IMR-90 (cell line): ENCODE results near the gene SNTG2. TPM values are rescaled to one million over a fixed set of nuclear protein-coding genes. Genes with fewer than 3 reads are reported as not detected.

Source experiments
- ATAC-seq: fragments of 200-7000 bp; cut with Tn5 transposase; 2 replicates; pipeline ENCODE4 v1.9.1; 2020; ENCODE audit warnings: low read depth, mild to moderate bottlenecking, moderate library complexity
- BruUV-seq: library from RNA; stranded (reverse); fragments of 400-500 nt; replicated peaks from 2 replicates; lab custom pipeline; 2021; lab: Mats Ljungman, UMichigan
- CTCF ChIA-PET: fragments of 300-600 bp; formaldehyde crosslinking; extraction: SDS; loops from one replicate; lab custom pipeline; 2021; ENCODE audit warnings: antibody characterized with exemption; lab: Yijun Ruan, JAX
- POLR2A ChIA-PET: fragments of 300-600 bp; sonication (Branson Sonifier 250); formaldehyde crosslinking; loops from one replicate; lab custom pipeline; 2022; ENCODE audit warnings: antibody characterized with exemption; ENCODE audit not compliant: unreplicated experiment; lab: Charles Lee
- DNase-seq: peaks from one replicate; pipeline ENCODE4 v3.0.0; 2013
- H2AFZ ChIP-seq: replicated peaks from 2 replicates; pipeline ENCODE3; 2013; ENCODE audit warnings: low read length, mild to moderate bottlenecking; ENCODE audit not compliant: poor library complexity
- H2AK5ac ChIP-seq: 2 replicates; pipeline ENCODE4 v1.6.1; 2013; ENCODE audit warnings: low read depth, low read length, inconsistent platforms
- H2AK9ac ChIP-seq: replicated peaks from 2 replicates; pipeline ENCODE3; 2013; ENCODE audit warnings: mild to moderate bottlenecking, low read depth, low read length, moderate library complexity; ENCODE audit not compliant: poor library complexity
- H2BK120ac ChIP-seq: 2 replicates; pipeline ENCODE4 v1.6.1; 2013; ENCODE audit warnings: low read depth, low read length, inconsistent platforms
- H2BK15ac ChIP-seq: 3 replicates; pipeline ENCODE4 v1.6.1; 2013; ENCODE audit warnings: low read depth, low read length, inconsistent platforms
- H2BK20ac ChIP-seq: 2 replicates; pipeline ENCODE4 v1.6.1; 2013; ENCODE audit warnings: low read depth, mild to moderate bottlenecking, inconsistent platforms, low read length, moderate library complexity
- H2BK5ac ChIP-seq: 2 replicates; pipeline ENCODE4 v1.6.1; 2013; ENCODE audit warnings: mild to moderate bottlenecking, low read depth, low read length, inconsistent platforms; ENCODE audit not compliant: poor library complexity, severe bottlenecking
- H3K14ac ChIP-seq: replicated peaks from 2 replicates; pipeline ENCODE4 v1.6.1; 2013; ENCODE audit warnings: low read depth, low read length, inconsistent platforms
- H3K18ac ChIP-seq: 2 replicates; pipeline ENCODE4 v1.6.1; 2013; ENCODE audit warnings: low read depth, low read length, control low read depth
- H3K23ac ChIP-seq: 2 replicates; pipeline ENCODE4 v1.6.1; 2013; ENCODE audit warnings: low read depth, low read length, inconsistent platforms
- H3K27ac ChIP-seq: 2 replicates; pipeline ENCODE4 v1.5.1; 2013; ENCODE audit warnings: mild to moderate bottlenecking, control low read depth, low read length; ENCODE audit not compliant: insufficient read depth
- H3K27me3 ChIP-seq: 2 replicates; pipeline ENCODE4 v1.6.1; 2013; ENCODE audit warnings: low read length; ENCODE audit not compliant: control insufficient read depth, insufficient read depth
- H3K36me3 ChIP-seq: 2 replicates; pipeline ENCODE4 v1.6.1; 2013; ENCODE audit warnings: low read length, mixed read lengths; ENCODE audit not compliant: control insufficient read depth, insufficient read depth
- H3K4ac ChIP-seq: 2 replicates; pipeline ENCODE4 v1.6.1; 2013; ENCODE audit warnings: low read depth, low read length, inconsistent platforms
- H3K4me1 ChIP-seq: 2 replicates; pipeline ENCODE4 v1.6.1; 2013; ENCODE audit warnings: low read length, mixed read lengths; ENCODE audit not compliant: control insufficient read depth, insufficient read depth
- H3K4me2 ChIP-seq: 2 replicates; pipeline ENCODE4 v1.6.1; 2013; ENCODE audit warnings: low read depth, mild to moderate bottlenecking, control low read depth, low read length, moderate library complexity
- H3K4me3 ChIP-seq: 2 replicates; pipeline ENCODE4 v1.5.1; 2013; ENCODE audit warnings: low read depth, mild to moderate bottlenecking, control low read depth, low read length, moderate library complexity; ENCODE audit not compliant: insufficient read depth
- H3K56ac ChIP-seq: 2 replicates; pipeline ENCODE4 v1.6.1; 2013; ENCODE audit warnings: low read length, inconsistent platforms; ENCODE audit not compliant: insufficient read depth; ENCODE audit errors: extremely low read depth
- H3K79me1 ChIP-seq, 2 experiments: 2 replicates each; pipeline ENCODE4 v1.6.1; 2013; ENCODE audit warnings: low read length in 2 of 2, inconsistent platforms in 1 of 2, low read depth in 1 of 2
- H3K9ac ChIP-seq: 2 replicates; pipeline ENCODE4 v1.6.1; 2013; ENCODE audit warnings: low read depth, low read length, control low read depth
- H3K9me1 ChIP-seq: 2 replicates; pipeline ENCODE4 v1.6.1; 2013; ENCODE audit warnings: low read length, inconsistent platforms; ENCODE audit not compliant: insufficient read depth
- H3K9me3 ChIP-seq: 2 replicates; pipeline ENCODE4 v1.6.1; 2013; ENCODE audit warnings: low read length; ENCODE audit not compliant: control insufficient read depth, insufficient read depth
- H4K20me1 ChIP-seq: 2 replicates; pipeline ENCODE4 v1.6.1; 2013; ENCODE audit warnings: low read length, inconsistent platforms; ENCODE audit not compliant: insufficient read depth
- H4K5ac ChIP-seq: 2 replicates; pipeline ENCODE4 v1.6.1; 2013; ENCODE audit warnings: mild to moderate bottlenecking, low read depth, low read length, control low read depth
- H4K8ac ChIP-seq, 2 experiments: 2 replicates each; pipeline ENCODE4 v1.6.1; 2013; ENCODE audit warnings: low read depth in 2 of 2, low read length in 2 of 2, control low read depth in 1 of 2, inconsistent platforms in 1 of 2
- H4K91ac ChIP-seq: 2 replicates; pipeline ENCODE4 v1.6.1; 2013; ENCODE audit warnings: low read depth, low read length, inconsistent platforms; ENCODE audit not compliant: insufficient read depth
- BHLHE40 ChIP-seq: fragments of 150-350 bp; IDR thresholded peaks from 2 replicates; pipeline ENCODE4 v1.6.1; 2016; ENCODE audit warnings: mild to moderate bottlenecking, low read depth, low read length
- CEBPB ChIP-seq: IDR thresholded peaks from 2 replicates; pipeline ENCODE4 v1.6.1; 2012; ENCODE audit warnings: low read depth, low read length, improper control_type of control experiment
- WGBS, 2 experiments: methylation state at CpG; one replicate each; pipeline versions ENCODE4 v1.1.5 to v1.1.7; 2013; ENCODE audit warnings: missing lambda C conversion rate in 2 of 2; ENCODE audit not compliant: insufficient read length in 1 of 2; ENCODE audit errors: extremely low coverage in 2 of 2; 5-methylcytosine and 5-hydroxymethylcytosine counted together
- dilution Hi-C: fragments of 300-500 bp; cut with HindIII; formaldehyde crosslinking; loops from one replicate; pipeline ENCODE4 v1.14.3; 2018; ENCODE audit warnings: low sequenced_read_pairs; ENCODE audit not compliant: unreplicated experiment
- in situ Hi-C: fragments of 300-500 bp; cut with MboI; formaldehyde crosslinking; loops from 3 replicates; pipeline ENCODE4 v1.14.3; 2019; ENCODE audit warnings: low sequenced_read_pairs, inconsistent platforms, mixed read lengths
- intact Hi-C: fragments of 100-400 bp; cut with micrococcal nuclease; formaldehyde crosslinking; loops from 2 replicates; pipeline ENCODE4 v1.10.0; 2022
- polyA plus RNA-seq, 3 experiments: library from polyadenylated mRNA; depleted of rRNA; stranded (reverse); fragments of >200 nt; gene quantifications; 2 replicates each; pipeline ENCODE4 v1.2.3, GENCODE V29; 2012; ENCODE audit warnings: low replicate concordance in 1 of 3
- total RNA-seq: library from RNA; depleted of rRNA; stranded (reverse); fragments of >200 nt; gene quantifications from 2 replicates; pipeline ENCODE4 v1.2.3, GENCODE V29; 2012

SNTG2 gene
- total and polyA plus RNA-seq, 2 of the 4 experiments (the other 2 are of a cell fraction): under 0.01 to 0.17 TPM

DNA sequence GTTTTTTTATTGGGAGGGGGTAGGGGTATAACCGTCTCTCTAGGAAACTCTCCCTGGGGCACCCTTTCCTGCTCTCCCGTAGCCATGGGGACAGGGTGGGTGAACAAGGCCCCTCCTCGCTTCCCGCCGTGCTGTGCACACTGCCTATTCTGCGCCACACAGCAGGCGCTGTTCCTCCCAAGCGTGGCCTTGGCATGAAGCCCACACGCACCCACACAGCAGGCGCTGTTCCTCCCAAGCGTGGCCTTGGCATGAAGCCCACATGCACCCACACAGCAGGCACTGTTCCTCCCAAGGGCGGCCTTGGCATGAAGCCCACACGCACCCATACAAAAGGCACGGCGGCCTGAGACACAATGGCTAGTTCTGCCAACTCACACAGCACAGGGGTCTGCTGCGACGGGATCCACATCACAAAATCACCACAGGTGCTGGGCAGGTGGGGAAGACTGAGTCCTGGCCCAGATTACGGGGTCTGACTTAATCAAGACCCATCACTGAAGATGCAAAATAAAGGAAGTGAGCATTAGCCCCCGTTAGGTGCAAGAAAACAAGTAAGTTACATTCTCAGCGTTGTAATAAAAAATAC is 416.0 kb downstream of the SNTG2 start:
- H3K56ac ChIP-seq: no peak overlapping the region
- BruUV-seq: no TSS peak
- no peak overlapping the region for H2BK120ac ChIP-seq
- no peak overlapping the region for H4K91ac ChIP-seq
- peaks cover 14% of the 10 kb centered on the region; the same call in 1 of the 2 replicates for H3K9me3 ChIP-seq
- DNase-seq: no peak
- no peaks in the 10 kb centered on the region for H4K20me1 ChIP-seq
- CTCF ChIA-PET: no interaction called here
- H3K4ac ChIP-seq: no peak overlapping the region
- POLR2A ChIA-PET: no interaction called here
- no peak for ATAC-seq
- no peak overlapping the region for H2AFZ ChIP-seq
- H3K18ac ChIP-seq: no peak overlapping the region
- no peak overlapping the region for H2AK5ac ChIP-seq
- H3K27me3 ChIP-seq: no peaks in the 10 kb centered on the region
- dilution Hi-C loops: no loop called here
- H2BK15ac ChIP-seq: no peak overlapping the region
- no peak overlapping the region for H3K4me2 ChIP-seq
- H2BK5ac ChIP-seq: no peak overlapping the region
- no peak overlapping the region for H2BK20ac ChIP-seq
- no peak overlapping the region for H4K5ac ChIP-seq
- no peaks in the 10 kb centered on the region for H3K9me1 ChIP-seq
- H3K14ac ChIP-seq: no peak overlapping the region
- H4K8ac ChIP-seq: no peak overlapping the region
- H3K79me1 ChIP-seq: no peaks in the 10 kb centered on the region
- intact Hi-C loops: loop anchor here (5.0 kb wide), 1 partner anchor 374 kb away; no protein-coding TSS in a partner anchor
- no peak overlapping the region for H3K4me3 ChIP-seq
- H3K9ac ChIP-seq: no peak overlapping the region
- H3K23ac ChIP-seq: no peak overlapping the region
- no peaks in the 10 kb centered on the region for H3K4me1 ChIP-seq
- 80% methylated on average over 5 of the region's 20 CpGs; no CpG with 5 or more reads in 1 of the 2 experiments for WGBS, 2 experiments
- in situ Hi-C loops: no loop called here
- TF ChIP-seq BHLHE40 (no peak), CEBPB (no peak)
- H2AK9ac ChIP-seq: no peak overlapping the region
- H3K36me3 ChIP-seq: no peaks in the 10 kb centered on the region
- H3K27ac ChIP-seq: no peak overlapping the region
